CD14-positive monocyte (primary cell): ENCODE results near the gene AGBL1. TPM values are rescaled to one million over a fixed set of nuclear protein-coding genes. Genes with fewer than 3 reads are reported as not detected.

Source experiments
- DNase-seq, 3 donors: peaks; one replicate each; pipeline ENCODE4 v3.0.0-alpha.2; 2011 to 2022
- H2AFZ ChIP-seq: 2 replicates; pipeline ENCODE4 v1.6.0; 2012; ENCODE audit warnings: mild to moderate bottlenecking, low read depth, low read length, inconsistent platforms; ENCODE audit not compliant: insufficient read depth, poor library complexity, severe bottlenecking
- H3K27ac ChIP-seq, 2 donors: 1 replicate in 1 of 2; 2 replicates in 1 of 2; pipeline ENCODE4 v1.5.1; 2012 to 2013; ENCODE audit warnings: low read length in 2 of 2, control low read depth in 1 of 2, inconsistent platforms in 1 of 2, low read depth in 1 of 2, mild to moderate bottlenecking in 1 of 2
- H3K27me3 ChIP-seq, 2 donors: one replicate each; pipeline versions ENCODE4 v1.6.0 to v1.6.1; 2011 to 2013; ENCODE audit warnings: low read length in 2 of 2; ENCODE audit not compliant: control insufficient read depth in 2 of 2, insufficient read depth in 2 of 2
- H3K36me3 ChIP-seq, 2 donors: replicated peaks in 1 of 2; 1 replicate in 1 of 2; 2 replicates in 1 of 2; pipeline versions ENCODE4 v1.5.1 to v1.6.1; 2012 to 2013; ENCODE audit warnings: low read length in 2 of 2, control low read depth in 1 of 2, inconsistent platforms in 1 of 2, mild to moderate bottlenecking in 1 of 2; ENCODE audit not compliant: insufficient read depth in 2 of 2, control insufficient read depth in 1 of 2
- H3K4me1 ChIP-seq, 2 donors: 1 replicate in 1 of 2; 2 replicates in 1 of 2; pipeline versions ENCODE4 v1.5.1 to v1.6.1; 2012 to 2013; ENCODE audit warnings: low read length in 2 of 2, control low read depth in 1 of 2, inconsistent platforms in 1 of 2, mild to moderate bottlenecking in 1 of 2, moderate library complexity in 1 of 2; ENCODE audit not compliant: insufficient read depth in 2 of 2, control insufficient read depth in 1 of 2
- H3K4me2 ChIP-seq: replicated peaks from 2 replicates; pipeline ENCODE3; 2012; ENCODE audit warnings: low read length, moderate library complexity, mild to moderate bottlenecking; ENCODE audit not compliant: poor library complexity, severe bottlenecking; ENCODE audit errors: extremely low read depth
- H3K4me3 ChIP-seq, 3 experiments: fragments of 200-600 bp in 1 of 3; sonication (generic) in 1 of 3; replicated peaks in 1 of 3; 1 replicate in 2 of 3; 2 replicates in 1 of 3; pipeline ENCODE4 v1.5.1; 2011 to 2013; ENCODE audit warnings: low read length in 3 of 3, mild to moderate bottlenecking in 3 of 3, control low read depth in 2 of 3, low read depth in 2 of 3, inconsistent platforms in 1 of 3, moderate library complexity in 1 of 3
- H3K79me2 ChIP-seq: 2 replicates; pipeline ENCODE4 v1.6.0; 2012; ENCODE audit warnings: mild to moderate bottlenecking, control low read depth, inconsistent platforms, low read length, moderate library complexity; ENCODE audit not compliant: insufficient read depth
- H3K9ac ChIP-seq: 2 replicates; pipeline ENCODE4 v1.6.0; 2017; ENCODE audit warnings: low read length, mild to moderate bottlenecking; ENCODE audit not compliant: insufficient read depth, poor library complexity, severe bottlenecking
- H3K9me3 ChIP-seq, 2 donors: replicated peaks in 1 of 2; 1 replicate in 1 of 2; 2 replicates in 1 of 2; pipeline versions ENCODE4 v1.5.1 to v1.6.1; 2012 to 2013; ENCODE audit warnings: low read length in 2 of 2, control low read depth in 1 of 2; ENCODE audit not compliant: control insufficient read depth in 1 of 2, insufficient read depth in 1 of 2
- H4K20me1 ChIP-seq: 2 replicates; pipeline ENCODE4 v1.6.0; 2012; ENCODE audit warnings: mild to moderate bottlenecking, low read length, control low read depth, moderate library complexity; ENCODE audit not compliant: insufficient read depth
- H3K27ac Mint-ChIP-seq, 7 donors: one replicate each; pipeline ENCODE4 v1.8.0; 2020; ENCODE audit warnings: mild to moderate bottlenecking in 7 of 7, mixed read lengths in 7 of 7, moderate library complexity in 6 of 7, inconsistent platforms in 2 of 7
- H3K27me3 Mint-ChIP-seq, 3 donors: one replicate each; pipeline ENCODE4 v1.8.0; 2021 to 2022; ENCODE audit warnings: low read depth in 3 of 3, mild to moderate bottlenecking in 3 of 3, mixed read lengths in 3 of 3, moderate library complexity in 3 of 3, inconsistent platforms in 1 of 3
- H3K36me3 Mint-ChIP-seq, 2 donors: one replicate each; pipeline ENCODE4 v1.8.0; 2020; ENCODE audit warnings: mixed read lengths in 2 of 2, inconsistent platforms in 1 of 2, mild to moderate bottlenecking in 1 of 2
- H3K4me1 Mint-ChIP-seq: one replicate; pipeline ENCODE4 v1.8.0; 2020; ENCODE audit warnings: mild to moderate bottlenecking, mixed read lengths
- H3K4me3 Mint-ChIP-seq, 2 donors: one replicate each; pipeline ENCODE4 v1.8.0; 2020; ENCODE audit warnings: mild to moderate bottlenecking in 2 of 2, mixed read lengths in 2 of 2, moderate library complexity in 1 of 2
- H3K9me3 Mint-ChIP-seq, 7 donors: one replicate each; pipeline ENCODE4 v1.8.0; 2020 to 2022; ENCODE audit warnings: mixed read lengths in 7 of 7, mild to moderate bottlenecking in 6 of 7, moderate library complexity in 6 of 7, inconsistent platforms in 2 of 7
- WGBS: methylation state at CpG from one replicate; pipeline ENCODE4 v1.1.5; 2013; ENCODE audit warnings: missing lambda C conversion rate; ENCODE audit not compliant: insufficient coverage; 5-methylcytosine and 5-hydroxymethylcytosine counted together
- intact Hi-C, 2 donors: fragments of 100-400 bp; cut with micrococcal nuclease; formaldehyde crosslinking; loops; one replicate each; pipeline versions ENCODE4 v1.15.0 to v1.15.1; 2023
- polyA plus RNA-seq, 3 donors: library from polyadenylated mRNA; depleted of rRNA in 1 of 3; unstranded in 2 of 3; stranded (reverse) in 1 of 3; fragments of 300-500 nt in 2 of 3; fragments of >200 nt in 1 of 3; fragmentation: Illumina TruSeq in 2 of 3; gene quantifications; 1 replicate in 2 of 3; 2 replicates in 1 of 3; pipeline ENCODE4 v1.2.3, GENCODE V29; 2012 to 2021
- TF ChIP-seq, protein P1 (sequence below): fragments of 200-600 bp; IDR thresholded peaks from one replicate; pipeline ENCODE4 v1.8.0; 2022; ENCODE audit warnings: antibody characterized with exemption, mild to moderate bottlenecking

The AGBL1 gene
- polyA plus RNA-seq, 3 donors, result not detected

DNA sequence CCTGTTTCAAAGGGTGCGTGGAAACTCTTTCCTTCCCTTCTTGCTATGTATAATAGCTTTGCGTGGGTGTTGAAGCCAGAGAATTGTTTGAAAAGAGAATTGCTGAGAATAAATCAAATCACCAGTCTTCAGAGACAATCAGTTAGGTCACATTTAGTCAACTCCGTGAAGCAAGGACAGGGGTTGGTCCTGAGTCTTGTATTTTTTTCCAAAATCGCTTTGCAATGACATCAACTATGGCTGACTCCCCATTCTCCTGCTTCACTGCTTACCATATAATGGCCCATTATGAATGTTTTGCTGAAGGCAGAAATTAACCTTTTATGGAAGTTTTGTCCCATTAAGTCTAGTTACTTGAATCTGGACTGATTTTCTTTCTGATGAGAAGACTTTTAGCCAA lies 852.8 kb downstream of the AGBL1 start:
- Histone ChIP-seq H3K27me3 (no peaks in the 10 kb centered on the region), H3K4me1 (no peaks in the 10 kb centered on the region), H3K27ac (no peak overlapping the region), H3K4me3 (no peak overlapping the region), H3K4me2 (no peak overlapping the region), H3K36me3 (no peaks in the 10 kb centered on the region), H3K9ac (no peak overlapping the region), H3K79me2 (no peaks in the 10 kb centered on the region), H3K9me3 (no peaks in the 10 kb centered on the region), H4K20me1 (no peaks in the 10 kb centered on the region), H2AFZ (no peak overlapping the region)
- no peaks in the 10 kb centered on the region for H3K27me3 Mint-ChIP-seq
- intact Hi-C loops, result no loop called here
- H3K27ac Mint-ChIP-seq, result no peak overlapping the region
- DNase-seq, result no peak
- 40% methylated on average over 1 of the region's 4 CpGs for WGBS
- H3K36me3 Mint-ChIP-seq, result no peaks in the 10 kb centered on the region
- H3K4me1 Mint-ChIP-seq, result no peaks in the 10 kb centered on the region
- H3K9me3 Mint-ChIP-seq, result peaks cover 0 to 2% (median 0%) of the 10 kb centered on the region in 7 donors
- TF ChIP-seq, protein P1, sequence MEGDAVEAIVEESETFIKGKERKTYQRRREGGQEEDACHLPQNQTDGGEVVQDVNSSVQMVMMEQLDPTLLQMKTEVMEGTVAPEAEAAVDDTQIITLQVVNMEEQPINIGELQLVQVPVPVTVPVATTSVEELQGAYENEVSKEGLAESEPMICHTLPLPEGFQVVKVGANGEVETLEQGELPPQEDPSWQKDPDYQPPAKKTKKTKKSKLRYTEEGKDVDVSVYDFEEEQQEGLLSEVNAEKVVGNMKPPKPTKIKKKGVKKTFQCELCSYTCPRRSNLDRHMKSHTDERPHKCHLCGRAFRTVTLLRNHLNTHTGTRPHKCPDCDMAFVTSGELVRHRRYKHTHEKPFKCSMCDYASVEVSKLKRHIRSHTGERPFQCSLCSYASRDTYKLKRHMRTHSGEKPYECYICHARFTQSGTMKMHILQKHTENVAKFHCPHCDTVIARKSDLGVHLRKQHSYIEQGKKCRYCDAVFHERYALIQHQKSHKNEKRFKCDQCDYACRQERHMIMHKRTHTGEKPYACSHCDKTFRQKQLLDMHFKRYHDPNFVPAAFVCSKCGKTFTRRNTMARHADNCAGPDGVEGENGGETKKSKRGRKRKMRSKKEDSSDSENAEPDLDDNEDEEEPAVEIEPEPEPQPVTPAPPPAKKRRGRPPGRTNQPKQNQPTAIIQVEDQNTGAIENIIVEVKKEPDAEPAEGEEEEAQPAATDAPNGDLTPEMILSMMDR, result no peak
- no peak overlapping the region for H3K4me3 Mint-ChIP-seq

GRCh38 chr15:86935841-86936240 lies 856.2 kb downstream of the AGBL1 start:
- H3K4me2 ChIP-seq, result no peak overlapping the region
- no peak overlapping the region for H3K27ac Mint-ChIP-seq
- H3K27ac ChIP-seq, result no peak overlapping the region

More at GRCh38 chr15:86935841-86936240, 856.2 kb downstream of the AGBL1 start:
- 88% methylated on average over 7 of the region's 8 CpGs for WGBS
- Histone ChIP-seq H3K4me1 (no peaks in the 10 kb centered on the region), H3K36me3 (no peaks in the 10 kb centered on the region), H3K9ac (no peak overlapping the region), H3K79me2 (no peaks in the 10 kb centered on the region), H4K20me1 (no peaks in the 10 kb centered on the region), H2AFZ (no peak overlapping the region), H3K27me3 (no peaks in the 10 kb centered on the region), H3K4me3 (no peak overlapping the region), H3K9me3 (no peaks in the 10 kb centered on the region)
- H3K4me1 Mint-ChIP-seq, result no peaks in the 10 kb centered on the region
- H3K36me3 Mint-ChIP-seq, result no peaks in the 10 kb centered on the region
- no peak for DNase-seq
- peaks cover 0 to 7% (median 0%) of the 10 kb centered on the region in 7 donors for H3K9me3 Mint-ChIP-seq
- TF ChIP-seq, protein P1, result no peak
- H3K4me3 Mint-ChIP-seq, result no peak overlapping the region
- intact Hi-C loops, result no loop called here
- no peaks in the 10 kb centered on the region for H3K27me3 Mint-ChIP-seq
